Measurements from ENCODE around the gene CPM. TPM values are rescaled to one million over a fixed set of nuclear protein-coding genes. Genes with fewer than 3 reads are reported as not detected.

The CPM gene
- total RNA-seq, 1 donor = 3.6 TPM

GRCh38 chr12:68846811-68847210 is 86.2 kb downstream of the CPM start:
- Histone ChIP-seq H3K9me3 (ENCODE audit: low read depth, low read length) (no peaks in the 10 kb centered on the region), H3K79me2 (ENCODE audit: insufficient read depth, low read length) (no peaks in the 10 kb centered on the region), H4K20me1 (ENCODE audit: insufficient read depth, low read length) (peaks cover 14% of the 10 kb centered on the region), H3K36me3 (ENCODE audit: insufficient read depth, low read length) (peaks cover 35% of the 10 kb centered on the region), H3K4me3 (ENCODE audit: insufficient read depth, low read length) (no peak overlapping the region), H3K4me2 (ENCODE audit: insufficient read depth, low read length) (no peak overlapping the region), H3K4me1 (ENCODE audit: insufficient read depth, low read length) (no peaks in the 10 kb centered on the region), H3K27ac (ENCODE audit: low read depth, low read length) (no peak overlapping the region), H2AFZ (ENCODE audit: low read length) (no peak overlapping the region), H3K27me3 (ENCODE audit: insufficient read depth, low read length) (no peaks in the 10 kb centered on the region)
- DNase-seq (ENCODE audit: insufficient read length, low spot score, missing footprints) = no peak
- TF ChIP-seq CTCF (IDR thresholded peaks at IDR 0.05; ENCODE audit: extremely low read depth, low read depth, low read length) = no peak

- H3K4me2 ChIP-seq (ENCODE audit: insufficient read depth, low read length) = no peak overlapping the region
- peaks cover 51% of the 10 kb centered on the region for H3K36me3 ChIP-seq (ENCODE audit: insufficient read depth, low read length)
- no peaks in the 10 kb centered on the region for H3K27me3 ChIP-seq (ENCODE audit: insufficient read depth, low read length)
- H3K9me3 ChIP-seq (ENCODE audit: low read depth, low read length) = no peaks in the 10 kb centered on the region
- no peak for DNase-seq (ENCODE audit: insufficient read length, low spot score, missing footprints)
- no peak overlapping the region for H3K4me3 ChIP-seq (ENCODE audit: insufficient read depth, low read length)
- H2AFZ ChIP-seq (ENCODE audit: low read length) = no peak overlapping the region
- no peaks in the 10 kb centered on the region for H3K4me1 ChIP-seq (ENCODE audit: insufficient read depth, low read length)
- no peak for TF ChIP-seq CTCF (IDR thresholded peaks at IDR 0.05; ENCODE audit: extremely low read depth, low read depth, low read length)
- H4K20me1 ChIP-seq (ENCODE audit: insufficient read depth, low read length) = peaks cover 16% of the 10 kb centered on the region
- no peak overlapping the region for H3K27ac ChIP-seq (ENCODE audit: low read depth, low read length)
- H3K79me2 ChIP-seq (ENCODE audit: insufficient read depth, low read length) = no peaks in the 10 kb centered on the region
Measured at GRCh38 chr12:68844788-68845695, 87.9 kb downstream of the CPM start.

GRCh38 chr12:68844318-68844745 is 88.6 kb downstream of the CPM start:
- Histone ChIP-seq H3K4me3 (ENCODE audit: insufficient read depth, low read length) (no peak overlapping the region), H3K79me2 (ENCODE audit: insufficient read depth, low read length) (no peaks in the 10 kb centered on the region), H3K4me2 (ENCODE audit: insufficient read depth, low read length) (no peak overlapping the region), H3K36me3 (ENCODE audit: insufficient read depth, low read length) (peaks cover 58% of the 10 kb centered on the region), H3K27me3 (ENCODE audit: insufficient read depth, low read length) (no peaks in the 10 kb centered on the region), H3K4me1 (ENCODE audit: insufficient read depth, low read length) (no peaks in the 10 kb centered on the region), H3K9me3 (ENCODE audit: low read depth, low read length) (no peaks in the 10 kb centered on the region), H3K27ac (ENCODE audit: low read depth, low read length) (no peak overlapping the region), H4K20me1 (ENCODE audit: insufficient read depth, low read length) (peaks cover 16% of the 10 kb centered on the region), H2AFZ (ENCODE audit: low read length) (no peak overlapping the region)
- no peak for DNase-seq (ENCODE audit: insufficient read length, low spot score, missing footprints)
- no peak for TF ChIP-seq CTCF (IDR thresholded peaks at IDR 0.05; ENCODE audit: extremely low read depth, low read depth, low read length)

DNA sequence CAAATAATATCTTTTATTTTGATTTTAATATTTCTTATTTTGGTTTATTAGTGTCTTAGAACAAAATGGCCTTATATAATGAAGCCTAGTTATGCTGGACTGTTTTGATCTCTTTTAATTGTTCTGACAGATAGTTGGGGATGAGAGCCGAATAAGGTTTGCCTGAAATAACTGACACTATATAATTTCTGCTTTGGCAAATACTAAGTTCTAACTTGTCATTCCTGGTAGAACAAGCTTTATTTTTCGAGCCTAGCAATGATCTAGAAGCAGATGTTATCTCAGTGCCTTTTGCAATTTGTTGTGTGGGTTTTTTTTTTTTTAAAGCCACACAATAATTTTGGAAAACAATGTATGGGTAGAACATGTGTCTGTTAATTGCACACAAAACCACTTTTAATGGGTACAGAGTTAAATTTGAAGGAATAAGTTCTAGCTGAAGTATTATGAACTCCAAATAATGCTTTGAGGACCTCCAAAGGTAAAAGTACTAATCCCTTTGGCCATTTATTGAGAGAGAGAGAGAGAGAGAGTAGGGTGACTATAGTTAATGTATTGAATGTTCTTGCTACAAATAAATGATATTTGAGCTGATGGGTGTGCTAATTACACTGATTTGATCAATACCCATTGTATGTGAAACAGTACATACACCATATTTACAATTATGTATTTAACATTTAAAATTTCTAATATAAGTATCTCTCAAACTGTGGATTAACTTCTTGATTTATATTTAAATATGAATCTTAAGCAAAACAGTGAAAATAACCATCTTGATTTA is 90.0 kb downstream of the CPM start:
- Histone ChIP-seq H4K20me1 (ENCODE audit: insufficient read depth, low read length) (peaks cover 22% of the 10 kb centered on the region), H3K4me2 (ENCODE audit: insufficient read depth, low read length) (no peak overlapping the region), H3K79me2 (ENCODE audit: insufficient read depth, low read length) (no peaks in the 10 kb centered on the region), H3K27ac (ENCODE audit: low read depth, low read length) (no peak overlapping the region), H3K36me3 (ENCODE audit: insufficient read depth, low read length) (peaks cover 71% of the 10 kb centered on the region), H3K9me3 (ENCODE audit: low read depth, low read length) (no peaks in the 10 kb centered on the region), H3K27me3 (ENCODE audit: insufficient read depth, low read length) (no peaks in the 10 kb centered on the region), H3K4me3 (ENCODE audit: insufficient read depth, low read length) (no peak overlapping the region), H2AFZ (ENCODE audit: low read length) (no peak overlapping the region), H3K4me1 (ENCODE audit: insufficient read depth, low read length) (no peaks in the 10 kb centered on the region)
- TF ChIP-seq CTCF (IDR thresholded peaks at IDR 0.05; ENCODE audit: extremely low read depth, low read depth, low read length) = no peak
- DNase-seq (ENCODE audit: insufficient read length, low spot score, missing footprints) = no peak

All from osteoblast (primary cell).